Gastrocnemius medialis (tissue), 4 donors: ENCODE data around the gene RANGRF. TPM values are rescaled to one million over a fixed set of nuclear protein-coding genes. Genes with fewer than 3 reads are reported as not detected.

ENCODE experiments used
- ATAC-seq, 2 donors: fragments of 150-250 bp; one replicate each; pipeline ENCODE4 v1.9.1; 2016
- DNase-seq, 2 donors: peaks; one replicate each; pipeline ENCODE4 v3.0.0-alpha.2; 2019
- H3K27ac ChIP-seq, 4 donors: fragments of 200-600 bp; sonication (generic); 1 replicate in 1 of 4; 2 replicates in 3 of 4; pipeline ENCODE4 v1.5.1; 2016 to 2018; ENCODE audit warnings: mild to moderate bottlenecking in 2 of 4, moderate library complexity in 1 of 4
- H3K27me3 ChIP-seq, 3 donors: fragments of 200-600 bp; sonication (generic) in 2 of 3; 1 replicate in 1 of 3; 2 replicates in 2 of 3; pipeline versions ENCODE4 v1.5.1 to v1.6.0; 2016 to 2019; ENCODE audit warnings: mild to moderate bottlenecking in 1 of 3, moderate library complexity in 1 of 3
- H3K36me3 ChIP-seq, 2 donors: fragments of 200-600 bp; sonication (generic) in 1 of 2; one replicate each; pipeline ENCODE4 v1.5.1; 2017 to 2018
- H3K4me1 ChIP-seq, 2 donors: fragments of 200-600 bp; sonication (generic) in 1 of 2; one replicate each; pipeline ENCODE4 v1.5.1; 2016 to 2017; ENCODE audit warnings: mild to moderate bottlenecking in 2 of 2
- H3K4me3 ChIP-seq, 4 donors: fragments of 200-600 bp; sonication (generic) in 3 of 4; 1 replicate in 1 of 4; 2 replicates in 3 of 4; pipeline ENCODE4 v1.5.1; 2016 to 2019; ENCODE audit warnings: mild to moderate bottlenecking in 2 of 4
- H3K9me3 ChIP-seq, 3 donors: fragments of 200-600 bp; sonication (generic) in 2 of 3; 1 replicate in 1 of 3; 2 replicates in 2 of 3; pipeline ENCODE4 v1.5.1; 2016 to 2019
- POLR2A ChIP-seq, 2 donors: fragments of 450-650 bp; IDR thresholded peaks; one replicate each; pipeline ENCODE4 v1.6.1; 2017; ENCODE audit warnings: antibody characterized with exemption in 2 of 2, mild to moderate bottlenecking in 2 of 2, moderate library complexity in 2 of 2
- in situ Hi-C, 4 donors: fragments of 200-750 bp; cut with MboI; loops; one replicate each; pipeline versions ENCODE4 v1.15.0 to v1.8.0; 2017; ENCODE audit warnings: low sequenced_read_pairs in 4 of 4
- intact Hi-C: fragments of 100-400 bp; cut with DNase I; formaldehyde crosslinking; loops from one replicate; pipeline ENCODE4 v1.15.1; 2023; ENCODE audit warnings: low total_unique reads
- total RNA-seq, 4 donors: library from RNA; depleted of rRNA; stranded (reverse); fragments of >200 nt; gene quantifications; one replicate each; pipeline versions ENCODE4 v1.1.0 to v1.2.3, GENCODE V29; 2016
- TF ChIP-seq, protein P1 (sequence below), 5 experiments: fragments of 450-650 bp in 3 of 5; fragments of 200-600 bp in 2 of 5; sonication (generic) in 2 of 5; IDR thresholded peaks in 4 of 5; conservative IDR thresholded peaks in 1 of 5; 1 replicate in 4 of 5; 2 replicates in 1 of 5; pipeline ENCODE4 v1.5.1; 2016 to 2019; ENCODE audit warnings: antibody characterized with exemption in 5 of 5, mild to moderate bottlenecking in 3 of 5, moderate library complexity in 3 of 5

RANGRF gene
- total RNA-seq, 4 donors from 2014 or later = 6.9 to 21.2 (median 15.4) TPM

DNA sequence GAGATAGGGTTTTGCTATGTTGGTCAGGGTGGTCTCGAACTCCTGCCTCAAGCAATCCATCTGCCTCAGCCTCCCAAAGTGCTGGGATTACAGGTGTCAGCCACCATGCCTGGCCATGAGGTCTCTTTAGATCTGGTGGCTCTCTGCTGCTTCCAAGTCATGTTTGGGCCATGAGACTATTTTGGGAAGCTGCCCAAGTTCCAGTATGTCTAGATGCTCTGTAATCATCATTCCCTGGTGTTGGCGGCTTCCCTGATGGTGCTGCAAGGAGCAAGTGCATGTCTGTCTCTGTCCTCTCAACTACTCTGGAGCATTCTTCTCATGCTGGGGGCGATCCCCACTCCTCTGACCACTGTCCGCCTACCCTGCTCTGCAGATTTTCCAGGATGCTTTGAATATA, 44.8 kb downstream of the RANGRF start:
- no peak overlapping the region for H3K4me3 ChIP-seq
- in situ Hi-C loops (no loop called here), intact Hi-C loops (no loop called here)
- TF ChIP-seq POLR2A (IDR thresholded peaks at IDR 0.05) = no peak
- TF ChIP-seq, protein P1, sequence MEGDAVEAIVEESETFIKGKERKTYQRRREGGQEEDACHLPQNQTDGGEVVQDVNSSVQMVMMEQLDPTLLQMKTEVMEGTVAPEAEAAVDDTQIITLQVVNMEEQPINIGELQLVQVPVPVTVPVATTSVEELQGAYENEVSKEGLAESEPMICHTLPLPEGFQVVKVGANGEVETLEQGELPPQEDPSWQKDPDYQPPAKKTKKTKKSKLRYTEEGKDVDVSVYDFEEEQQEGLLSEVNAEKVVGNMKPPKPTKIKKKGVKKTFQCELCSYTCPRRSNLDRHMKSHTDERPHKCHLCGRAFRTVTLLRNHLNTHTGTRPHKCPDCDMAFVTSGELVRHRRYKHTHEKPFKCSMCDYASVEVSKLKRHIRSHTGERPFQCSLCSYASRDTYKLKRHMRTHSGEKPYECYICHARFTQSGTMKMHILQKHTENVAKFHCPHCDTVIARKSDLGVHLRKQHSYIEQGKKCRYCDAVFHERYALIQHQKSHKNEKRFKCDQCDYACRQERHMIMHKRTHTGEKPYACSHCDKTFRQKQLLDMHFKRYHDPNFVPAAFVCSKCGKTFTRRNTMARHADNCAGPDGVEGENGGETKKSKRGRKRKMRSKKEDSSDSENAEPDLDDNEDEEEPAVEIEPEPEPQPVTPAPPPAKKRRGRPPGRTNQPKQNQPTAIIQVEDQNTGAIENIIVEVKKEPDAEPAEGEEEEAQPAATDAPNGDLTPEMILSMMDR (IDR thresholded peaks at IDR 0.05 in 4 of 5, conservative IDR thresholded peaks at IDR 0.05 in 1 of 5) = no peak
- H3K27me3 ChIP-seq = no peaks in the 10 kb centered on the region
- no peaks in the 10 kb centered on the region for H3K9me3 ChIP-seq
- H3K27ac ChIP-seq = peak overlapping the region in 2 of 4 donors; percentile 28 to 33
- no peaks in the 10 kb centered on the region for H3K36me3 ChIP-seq
- DNase-seq (peak in 1 of 2 donors; percentile 27), ATAC-seq (peak in 1 of 2 donors; percentile 66)
- H3K4me1 ChIP-seq = no peaks in the 10 kb centered on the region

DNA sequence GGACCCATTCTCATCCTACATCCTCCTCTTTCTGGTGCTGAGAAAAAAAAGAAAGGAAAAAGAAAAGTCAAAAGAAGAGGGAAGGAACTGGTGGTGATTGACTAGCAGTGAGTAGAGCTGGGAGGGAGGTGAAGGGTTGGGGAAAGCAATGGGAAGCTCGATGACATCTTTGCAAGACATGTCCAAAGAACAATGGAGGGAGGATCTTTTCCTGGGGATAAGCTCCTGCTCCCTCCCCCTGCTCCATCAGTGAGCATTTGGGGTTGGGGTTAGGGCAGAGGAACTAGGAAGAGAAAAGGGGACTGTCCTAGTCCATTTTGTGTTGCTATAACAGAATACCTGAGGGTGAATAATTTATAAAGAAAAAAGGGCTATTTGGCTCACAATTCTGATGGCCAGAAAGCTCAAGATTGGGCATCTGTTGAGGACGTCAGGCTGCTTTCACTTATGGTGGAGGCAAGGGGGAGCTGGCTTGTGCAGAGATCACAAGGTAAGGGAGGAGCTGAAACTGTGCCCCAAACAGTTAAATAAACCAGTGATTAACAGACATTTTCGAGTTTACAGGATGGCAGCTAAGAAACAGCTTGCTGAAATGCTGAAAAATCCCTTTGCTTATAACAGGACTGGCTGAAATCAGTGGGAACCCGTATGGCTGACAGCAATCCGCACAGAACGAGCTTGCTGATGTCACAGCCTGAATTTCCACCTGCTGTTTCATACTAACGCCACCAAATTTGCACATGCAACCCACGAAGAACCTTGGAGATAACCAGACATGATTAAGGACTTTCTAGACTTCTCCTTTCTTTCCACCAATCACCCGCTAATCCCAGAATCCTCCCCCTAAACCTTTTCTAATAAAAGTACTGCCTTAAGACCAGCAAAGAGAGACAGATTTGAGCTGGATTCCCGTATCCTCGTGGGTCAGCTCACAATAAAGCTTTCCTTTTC, 49.6 kb downstream of the RANGRF start:
- H3K27ac ChIP-seq = no peak overlapping the region
- in situ Hi-C loops (no loop called here), intact Hi-C loops (no loop called here)
- H3K4me3 ChIP-seq = no peak overlapping the region
- DNase-seq (no peak), ATAC-seq (no peak)
- no peaks in the 10 kb centered on the region for H3K9me3 ChIP-seq
- H3K4me1 ChIP-seq = no peaks in the 10 kb centered on the region
- TF ChIP-seq, protein P1 (IDR thresholded peaks at IDR 0.05 in 4 of 5, conservative IDR thresholded peaks at IDR 0.05 in 1 of 5) = no peak
- TF ChIP-seq POLR2A (IDR thresholded peaks at IDR 0.05) = no peak
- no peaks in the 10 kb centered on the region for H3K27me3 ChIP-seq
- no peaks in the 10 kb centered on the region for H3K36me3 ChIP-seq

DNA sequence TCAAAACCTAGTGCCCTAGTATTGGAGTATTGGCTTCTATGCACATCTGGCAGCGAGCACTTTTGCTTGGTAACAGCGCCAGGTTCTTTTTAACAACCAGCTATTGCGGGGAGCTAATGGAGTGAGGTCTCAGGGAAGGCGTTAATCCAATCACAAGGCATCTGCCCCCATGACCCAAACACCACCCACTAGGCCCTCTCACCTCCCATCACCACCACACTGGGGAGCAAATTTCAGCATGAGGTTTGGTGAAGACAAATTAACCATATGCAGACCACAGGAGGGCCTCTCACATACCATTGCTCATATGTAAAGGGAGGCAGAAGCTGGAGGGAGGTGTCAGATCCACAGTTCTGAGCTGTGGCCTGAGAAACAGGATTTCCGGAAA, 50.3 kb downstream of the RANGRF start:
- Histone ChIP-seq H3K4me3 (no peak overlapping the region), H3K4me1 (no peaks in the 10 kb centered on the region), H3K27ac (no peak overlapping the region), H3K36me3 (no peaks in the 10 kb centered on the region), H3K27me3 (no peaks in the 10 kb centered on the region), H3K9me3 (no peaks in the 10 kb centered on the region)
- DNase-seq (no peak), ATAC-seq (no peak)
- in situ Hi-C loops (no loop called here), intact Hi-C loops (no loop called here)
- TF ChIP-seq, protein P1 (IDR thresholded peaks at IDR 0.05 in 4 of 5, conservative IDR thresholded peaks at IDR 0.05 in 1 of 5) = no peak
- no peak for TF ChIP-seq POLR2A (IDR thresholded peaks at IDR 0.05)

DNA sequence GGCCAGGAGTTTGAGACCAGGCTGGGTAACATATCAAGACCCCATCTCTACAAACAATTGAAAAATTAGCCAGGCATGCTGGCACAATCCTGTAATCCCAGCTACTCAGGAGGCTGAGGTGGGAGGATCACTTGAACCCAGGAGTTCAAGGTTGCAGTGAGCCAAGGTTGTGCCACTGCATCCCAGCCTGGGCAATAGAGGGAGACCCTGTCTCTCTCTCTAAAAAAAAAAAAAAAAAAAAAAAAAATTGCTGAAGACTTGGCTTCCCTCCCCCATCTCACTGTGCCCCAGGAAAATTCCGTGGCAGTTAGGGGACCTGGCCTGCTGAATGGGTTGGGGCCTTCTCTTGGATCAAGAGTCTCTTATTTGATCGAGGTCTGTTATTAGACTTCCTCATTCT, 51.1 kb downstream of the RANGRF start, which contains the start of gene ODF4:
Gene ODF4 (plus strand): TSS at position 301 of the 400 bp plus-strand sequence. CDS start 212 bp downstream, outside the sequence.
- no peak for DNase-seq

More for the DNA sequence above, 51.1 kb downstream of the RANGRF start, which contains the start of gene ODF4:
- no peaks in the 10 kb centered on the region for H3K27me3 ChIP-seq
- H3K4me3 ChIP-seq = no peak within 1 kb of the TSS
- no peaks in the 10 kb centered on the region for H3K4me1 ChIP-seq
- no peak for ATAC-seq
- no peaks in the 10 kb centered on the region for H3K36me3 ChIP-seq
- TF ChIP-seq, protein P1 (IDR thresholded peaks at IDR 0.05 in 4 of 5, conservative IDR thresholded peaks at IDR 0.05 in 1 of 5) = no peak
- no peak for TF ChIP-seq POLR2A (IDR thresholded peaks at IDR 0.05)
- in situ Hi-C loops = no loop called here
- no peaks in the 10 kb centered on the region for H3K9me3 ChIP-seq
- H3K27ac ChIP-seq = no peak within 1 kb of the TSS
- intact Hi-C loops = no loop called here

Other genes starting within 250 kb of the RANGRF start
- gene ALOX15B, start 249.6 kb upstream of the RANGRF start, total RNA-seq = 1 to 10 TPM in 1 of 4 donors, under 1 TPM in 3; 0.15 to 1.0 (median 0.69) TPM
- gene ALOX12B, start 201.0 kb upstream of the RANGRF start, total RNA-seq = not detected
- gene ALOXE3, start 170.2 kb upstream of the RANGRF start, total RNA-seq = not detected
- not detected for gene HES7, start 164.6 kb upstream of the RANGRF start, total RNA-seq
- gene PER1, start 136.3 kb upstream of the RANGRF start, total RNA-seq = 100 to 1,000 TPM; 105 to 263 (median 164) TPM
- 10 to 100 TPM; 10.9 to 37.0 (median 25.7) TPM for gene VAMP2, start 125.7 kb upstream of the RANGRF start, total RNA-seq
- gene TMEM107, start 112.3 kb upstream of the RANGRF start, total RNA-seq = 1 to 10 TPM in 3 of 4 donors, under 1 TPM in 1; 0.75 to 5.7 (median 3.1) TPM
- 10 to 100 TPM; 16.2 to 34.5 (median 26.2) TPM for gene BORCS6, start 98.5 kb upstream of the RANGRF start, total RNA-seq
- 1 to 10 TPM in 1 of 4 donors, not detected in 3; 2.3 TPM for gene AURKB, start 78.1 kb upstream of the RANGRF start, total RNA-seq
- 1 to 10 TPM; 2.4 to 5.5 (median 4.1) TPM for gene CTC1, start 40.6 kb upstream of the RANGRF start, total RNA-seq
- gene PFAS, start 39.4 kb upstream of the RANGRF start, total RNA-seq = 1 to 10 TPM; 2.6 to 8.4 (median 6.5) TPM
- gene SLC25A35, start 6.7 kb downstream of the RANGRF start, total RNA-seq = 10 to 100 TPM in 1 of 4 donors, 1 to 10 TPM in 1, under 1 TPM in 2; 0.71 to 14.0 (median 1.0) TPM
- gene ARHGEF15, start 21.6 kb downstream of the RANGRF start, total RNA-seq = 1 to 10 TPM; 3.3 to 8.1 (median 5.0) TPM
- gene ODF4, start 51.2 kb downstream of the RANGRF start, total RNA-seq = not detected
- gene RPL26, start 94.5 kb downstream of the RANGRF start, total RNA-seq = 1,000 to 10,000 TPM; 2,392 to 2,913 (median 2,833) TPM
- not detected for gene RNF222, start 109.2 kb downstream of the RANGRF start, total RNA-seq
- 10 to 100 TPM; 31.3 to 60.6 (median 41.5) TPM for gene NDEL1, start 147.2 kb downstream of the RANGRF start, total RNA-seq